Neural cell (in vitro differentiated cells): ENCODE results near the gene PIGQ.

Experiments used
- EP300 ChIP-seq: fragments of 450-650 bp; conservative IDR thresholded peaks from 2 replicates; pipeline ENCODE4 v1.6.1; 2014; ENCODE audit warnings: antibody characterized with exemption, mild to moderate bottlenecking, moderate library complexity; ENCODE audit not compliant: poor library complexity, severe bottlenecking
- EZH2 ChIP-seq: fragments of 200-600, 300-800 bp; shearing (Covaris generic), sonication (generic); IDR thresholded peaks from 2 replicates; pipeline ENCODE4 v1.6.1; 2014; ENCODE audit warnings: antibody characterized with exemption, low read length, borderline replicate concordance, mild to moderate bottlenecking; ENCODE audit not compliant: insufficient read depth, poor library complexity, severe bottlenecking
- MXI1 ChIP-seq: fragments of 450-650 bp; conservative IDR thresholded peaks from 2 replicates; pipeline ENCODE4 v1.6.1; 2014; ENCODE audit warnings: antibody characterized with exemption, mild to moderate bottlenecking; ENCODE audit not compliant: poor library complexity, severe bottlenecking
- POLR2AphosphoS5 ChIP-seq: IDR thresholded peaks from 2 replicates; pipeline ENCODE4 v1.6.1; 2012
- SMC3 ChIP-seq: fragments of 450-650 bp; conservative IDR thresholded peaks from 2 replicates; pipeline ENCODE4 v1.6.1; 2014; ENCODE audit warnings: antibody characterized with exemption, mild to moderate bottlenecking, moderate library complexity; ENCODE audit not compliant: poor library complexity
- TAF1 ChIP-seq: IDR thresholded peaks from 2 replicates; pipeline ENCODE4 v1.6.1; 2012; ENCODE audit warnings: low read depth
- TF ChIP-seq, protein P1 (sequence below): fragments of 450-650 bp; IDR thresholded peaks from 2 replicates; pipeline ENCODE4 v1.5.1; 2014; ENCODE audit warnings: antibody characterized with exemption, mild to moderate bottlenecking, moderate library complexity; ENCODE audit not compliant: poor library complexity, severe bottlenecking

- no peak for TF ChIP-seq EP300
- TF ChIP-seq, protein P1, sequence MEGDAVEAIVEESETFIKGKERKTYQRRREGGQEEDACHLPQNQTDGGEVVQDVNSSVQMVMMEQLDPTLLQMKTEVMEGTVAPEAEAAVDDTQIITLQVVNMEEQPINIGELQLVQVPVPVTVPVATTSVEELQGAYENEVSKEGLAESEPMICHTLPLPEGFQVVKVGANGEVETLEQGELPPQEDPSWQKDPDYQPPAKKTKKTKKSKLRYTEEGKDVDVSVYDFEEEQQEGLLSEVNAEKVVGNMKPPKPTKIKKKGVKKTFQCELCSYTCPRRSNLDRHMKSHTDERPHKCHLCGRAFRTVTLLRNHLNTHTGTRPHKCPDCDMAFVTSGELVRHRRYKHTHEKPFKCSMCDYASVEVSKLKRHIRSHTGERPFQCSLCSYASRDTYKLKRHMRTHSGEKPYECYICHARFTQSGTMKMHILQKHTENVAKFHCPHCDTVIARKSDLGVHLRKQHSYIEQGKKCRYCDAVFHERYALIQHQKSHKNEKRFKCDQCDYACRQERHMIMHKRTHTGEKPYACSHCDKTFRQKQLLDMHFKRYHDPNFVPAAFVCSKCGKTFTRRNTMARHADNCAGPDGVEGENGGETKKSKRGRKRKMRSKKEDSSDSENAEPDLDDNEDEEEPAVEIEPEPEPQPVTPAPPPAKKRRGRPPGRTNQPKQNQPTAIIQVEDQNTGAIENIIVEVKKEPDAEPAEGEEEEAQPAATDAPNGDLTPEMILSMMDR: no peak
- TF ChIP-seq EZH2: no peak
- no peak for TF ChIP-seq TAF1
- TF ChIP-seq POLR2AphosphoS5: no peak
- TF ChIP-seq MXI1: no peak
- TF ChIP-seq SMC3: no peak
Measured at GRCh38 chr16:572865-573650, 3.3 kb downstream of the PIGQ start.
